Activated naive CD8-positive, alpha-beta T cell treated with anti-CD3 and anti-CD28 coated beads for 36 hours (primary cell): ENCODE results near the gene SLC26A2. TPM values are rescaled to one million over a fixed set of nuclear protein-coding genes. Genes with fewer than 3 reads are reported as not detected.

ENCODE experiments used
- DNase-seq: peaks from one replicate; pipeline ENCODE4 v3.0.0; 2021
- H3K27ac Mint-ChIP-seq: one replicate; pipeline ENCODE4 v1.8.0; 2022; ENCODE audit warnings: mild to moderate bottlenecking, moderate library complexity, mixed read lengths
- H3K27me3 Mint-ChIP-seq: one replicate; pipeline ENCODE4 v1.8.0; 2022; ENCODE audit warnings: mild to moderate bottlenecking, mixed read lengths
- H3K36me3 Mint-ChIP-seq: one replicate; pipeline ENCODE4 v1.8.0; 2021; ENCODE audit warnings: mild to moderate bottlenecking, mixed read lengths
- H3K4me1 Mint-ChIP-seq: one replicate; pipeline ENCODE4 v1.8.0; 2021; ENCODE audit warnings: mixed read lengths
- H3K4me3 Mint-ChIP-seq: one replicate; pipeline ENCODE4 v1.8.0; 2022; ENCODE audit warnings: mild to moderate bottlenecking, moderate library complexity, mixed read lengths
- H3K9me3 Mint-ChIP-seq: one replicate; pipeline ENCODE4 v1.8.0; 2022; ENCODE audit warnings: mixed read lengths
- total RNA-seq, 2 experiments: library from RNA; stranded (reverse); gene quantifications; one replicate each; pipeline ENCODE4 v1.2.3, GENCODE V29; 2021

SLC26A2 gene
- total RNA-seq, 2 experiments from 2014 or later, result 6.6 TPM

DNA sequence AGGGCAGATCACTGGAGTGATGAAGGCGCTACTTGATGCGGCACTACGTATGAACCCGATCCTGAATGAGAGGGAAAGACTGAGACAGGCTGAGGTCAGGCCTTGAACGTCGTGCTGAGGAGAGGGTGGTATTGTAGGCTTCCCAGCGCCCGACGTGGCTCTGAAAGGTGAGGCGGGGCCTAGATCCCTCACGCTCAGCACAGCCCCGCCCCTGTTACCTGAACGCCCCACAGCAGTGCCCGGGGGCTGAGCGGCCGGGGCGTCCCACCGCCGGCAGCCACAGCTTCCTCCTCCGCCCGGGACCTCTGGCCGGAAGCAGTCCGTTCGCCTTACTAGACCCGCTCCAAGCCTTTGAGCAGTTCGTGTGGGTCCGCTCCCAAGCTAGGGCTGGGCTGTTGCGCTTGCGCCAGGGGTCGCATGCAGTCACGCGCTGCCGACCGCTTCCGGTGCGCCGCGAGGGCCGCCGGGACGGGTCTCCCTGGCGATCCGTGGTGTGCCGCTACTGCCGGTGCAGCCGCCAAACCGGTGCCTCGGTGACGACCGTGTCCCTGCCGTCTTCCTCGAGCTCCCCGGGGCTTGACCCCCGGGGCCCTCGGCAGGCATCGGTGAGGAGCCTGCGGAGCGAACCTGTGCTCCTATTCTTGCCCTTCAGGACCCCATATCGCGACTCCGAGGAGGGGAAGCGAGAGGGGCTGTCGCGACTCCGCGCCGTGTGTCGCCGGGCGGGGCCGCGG is 39.9 kb downstream of the SLC26A2 start, which contains the start of the genes HMGXB3 and TIGD6:
Gene HMGXB3, plus strand, starts transcription at position 484 of the 734 bp plus-strand sequence. CDS start 4,114 bp downstream, outside the sequence.
Gene TIGD6, minus strand, starts transcription at position 399 of the 734 bp plus-strand sequence. CDS start 4,306 bp downstream, outside the sequence.
- peaks cover 22% of the 10 kb centered on the region for H3K36me3 Mint-ChIP-seq
- DNase-seq, result peak; percentile 94
- H3K27ac Mint-ChIP-seq, result peak within 1 kb of the TSS; percentile 96
- H3K4me1 Mint-ChIP-seq, result peaks cover 34% of the 10 kb centered on the region
- peak within 1 kb of the TSS; percentile 83 for H3K4me3 Mint-ChIP-seq
- H3K27me3 Mint-ChIP-seq, result no peaks in the 10 kb centered on the region
- H3K9me3 Mint-ChIP-seq, result no peaks in the 10 kb centered on the region

DNA sequence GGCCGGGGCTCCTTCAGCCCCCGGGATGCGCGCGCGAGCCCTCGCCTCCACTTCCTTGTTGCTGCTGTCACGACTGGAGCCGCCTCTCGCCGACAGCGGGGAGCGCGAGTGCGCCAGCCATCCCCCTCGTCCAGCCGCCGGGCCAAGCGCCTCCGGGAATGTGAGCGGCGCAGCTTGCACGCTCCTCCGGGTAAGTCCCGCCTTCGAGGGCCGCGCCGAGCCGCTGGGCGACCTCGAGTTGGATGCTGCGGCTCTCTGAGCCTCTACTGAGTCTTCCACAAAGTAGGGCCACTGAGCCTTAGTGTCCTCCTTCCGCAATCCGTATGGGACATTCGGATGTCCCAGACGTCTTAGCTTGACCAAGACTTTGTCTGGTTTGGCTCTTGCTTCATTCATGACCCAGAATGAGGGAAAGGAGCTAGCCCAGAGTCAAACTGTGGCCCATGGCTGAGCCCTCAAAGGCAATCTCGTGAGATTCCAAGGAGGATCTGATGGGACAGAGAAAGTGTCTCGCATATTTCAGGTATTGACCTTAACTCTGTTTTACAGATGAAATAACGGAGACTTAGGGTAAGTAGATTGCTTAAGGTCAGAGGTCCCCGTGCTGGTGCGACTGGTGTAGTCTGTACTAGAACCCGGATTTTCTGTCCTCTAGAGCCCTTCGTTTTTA is 40.6 kb downstream of the SLC26A2 start:
- DNase-seq, result peak; percentile 43
- no peaks in the 10 kb centered on the region for H3K9me3 Mint-ChIP-seq
- peaks cover 35% of the 10 kb centered on the region for H3K4me1 Mint-ChIP-seq
- peak overlapping the region; percentile 88 for H3K27ac Mint-ChIP-seq
- H3K4me3 Mint-ChIP-seq, result peak overlapping the region; percentile 83
- H3K36me3 Mint-ChIP-seq, result peaks cover 17% of the 10 kb centered on the region
- H3K27me3 Mint-ChIP-seq, result no peaks in the 10 kb centered on the region

DNA sequence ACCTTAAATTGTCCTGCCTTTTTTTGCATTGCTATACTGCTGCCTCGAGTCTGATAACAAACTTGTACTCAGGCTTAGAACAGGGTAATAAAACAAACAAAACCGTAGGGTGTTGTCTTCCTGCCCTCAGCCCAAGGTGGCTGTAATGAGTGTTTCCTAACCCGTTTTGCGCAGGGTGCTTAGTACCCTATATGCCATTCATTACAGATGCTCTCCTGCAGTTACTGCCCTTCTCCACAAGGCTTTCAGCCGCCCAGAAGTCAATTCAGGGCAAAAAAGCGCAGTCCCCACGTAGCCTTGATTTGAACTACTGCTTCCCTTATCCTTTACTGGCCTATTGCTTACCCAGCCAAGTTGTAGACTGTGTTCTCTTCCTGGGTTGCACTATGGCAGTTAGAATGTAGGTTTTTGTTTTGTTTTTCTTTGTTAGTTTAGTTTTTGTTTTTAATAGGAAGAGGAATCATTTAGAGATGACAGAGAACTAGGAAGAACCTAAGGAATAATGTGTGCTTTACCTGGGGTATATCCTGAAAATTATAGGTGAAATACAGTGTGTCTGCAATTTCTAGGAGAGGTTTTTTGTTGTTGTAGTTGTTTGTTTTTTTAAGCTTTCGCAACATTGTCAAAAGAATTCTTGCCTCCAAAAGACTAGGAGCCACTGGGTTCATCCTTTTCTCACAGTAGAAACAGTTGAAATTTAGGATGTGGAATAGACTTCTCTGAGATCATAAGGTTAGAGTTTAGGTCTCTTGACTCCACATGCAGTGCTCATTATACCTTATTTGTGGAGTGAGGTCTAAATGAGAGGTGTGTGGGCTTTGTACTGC is 41.3 kb downstream of the SLC26A2 start:
- H3K4me3 Mint-ChIP-seq, result peak overlapping the region; percentile 83
- H3K27ac Mint-ChIP-seq, result peak overlapping the region; percentile 88
- peak; percentile 61 for DNase-seq
- H3K36me3 Mint-ChIP-seq, result peaks cover 15% of the 10 kb centered on the region
- no peaks in the 10 kb centered on the region for H3K27me3 Mint-ChIP-seq
- peaks cover 37% of the 10 kb centered on the region for H3K4me1 Mint-ChIP-seq
- H3K9me3 Mint-ChIP-seq, result no peaks in the 10 kb centered on the region

DNA sequence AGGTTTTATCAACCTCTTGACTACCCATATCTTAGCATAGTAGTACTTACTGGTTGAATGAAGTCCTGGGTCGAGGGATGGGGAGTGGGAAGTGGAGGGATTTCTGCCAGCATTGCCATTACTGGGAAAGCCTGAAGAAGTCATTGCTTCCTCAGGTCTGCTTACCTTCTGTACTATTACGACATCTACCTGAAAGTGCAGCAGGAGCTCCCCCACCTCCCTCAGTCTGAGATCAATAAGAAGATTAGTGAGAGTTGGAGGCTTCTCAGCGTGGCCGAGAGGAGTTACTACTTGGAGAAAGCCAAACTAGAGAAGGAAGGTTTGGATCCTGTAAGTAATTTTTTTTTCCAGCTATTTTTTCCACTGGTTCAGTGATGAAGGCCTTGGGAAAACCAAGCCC is 45.8 kb downstream of the SLC26A2 start:
- Mint-ChIP-seq H3K27me3 (no peaks in the 10 kb centered on the region), H3K27ac (no peak overlapping the region), H3K4me1 (peaks cover 34% of the 10 kb centered on the region), H3K36me3 (peaks cover 23% of the 10 kb centered on the region), H3K4me3 (no peak overlapping the region), H3K9me3 (no peaks in the 10 kb centered on the region)
- no peak for DNase-seq

DNA sequence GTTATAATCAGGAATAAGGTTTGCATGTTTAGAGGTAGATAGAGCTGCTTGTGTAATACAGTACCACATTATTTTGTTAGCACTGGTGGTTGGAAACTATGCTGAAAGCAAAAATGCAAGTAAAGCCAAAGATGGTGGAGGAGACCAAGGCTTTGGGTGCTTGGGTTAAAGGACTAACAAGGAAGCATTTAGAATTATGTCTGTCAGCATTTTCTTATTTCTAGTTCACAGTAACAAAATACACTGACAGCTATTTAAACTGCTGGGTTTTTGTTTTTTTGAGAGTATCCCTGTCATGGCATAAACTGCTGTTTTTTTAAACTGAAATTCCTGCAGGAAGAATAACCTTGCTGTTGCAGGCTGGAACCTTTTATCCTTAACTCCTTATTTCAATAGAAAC is 46.5 kb downstream of the SLC26A2 start:
- Mint-ChIP-seq H3K36me3 (peaks cover 22% of the 10 kb centered on the region), H3K27me3 (no peaks in the 10 kb centered on the region), H3K9me3 (no peaks in the 10 kb centered on the region), H3K4me1 (peaks cover 31% of the 10 kb centered on the region), H3K4me3 (no peak overlapping the region), H3K27ac (no peak overlapping the region)
- no peak for DNase-seq

DNA sequence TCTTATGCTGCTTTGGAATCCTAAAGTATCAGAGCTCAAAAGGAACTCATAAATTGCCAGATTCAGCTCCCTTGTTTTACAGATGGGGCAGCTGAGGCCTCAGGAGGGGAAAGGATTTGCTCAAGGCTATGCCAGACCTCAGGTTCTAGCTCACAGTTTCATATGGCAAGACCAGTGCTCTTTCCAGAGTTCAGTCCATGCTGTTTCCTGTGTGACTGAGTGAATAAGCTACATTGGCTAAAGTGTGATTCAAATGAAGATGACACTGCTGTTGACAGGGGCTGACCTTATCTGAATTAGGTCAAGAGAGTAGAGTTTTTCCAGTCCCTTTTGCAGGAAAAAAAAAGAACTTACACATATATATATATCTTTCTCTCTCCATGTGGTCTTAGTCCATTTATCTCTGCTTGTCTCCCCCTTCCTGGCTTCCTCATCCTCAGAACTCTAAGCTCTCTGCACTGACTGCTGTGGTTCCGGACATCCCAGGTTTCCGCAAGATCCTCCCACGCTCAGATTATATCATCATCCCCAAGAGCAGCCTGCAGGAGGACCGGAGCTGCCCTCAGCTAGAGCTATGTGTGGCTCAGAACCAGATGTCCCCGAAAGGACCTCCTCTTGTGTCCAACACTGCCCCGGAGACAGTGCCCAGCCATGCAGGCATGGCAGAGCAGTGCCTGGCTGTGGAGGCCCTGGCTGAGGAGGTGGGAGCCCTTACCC is 49.3 kb downstream of the SLC26A2 start:
- H3K9me3 Mint-ChIP-seq, result no peaks in the 10 kb centered on the region
- peaks cover 38% of the 10 kb centered on the region for H3K36me3 Mint-ChIP-seq
- H3K4me1 Mint-ChIP-seq, result peaks cover 19% of the 10 kb centered on the region
- no peak overlapping the region for H3K4me3 Mint-ChIP-seq
- no peak for DNase-seq
- H3K27me3 Mint-ChIP-seq, result no peaks in the 10 kb centered on the region
- no peak overlapping the region for H3K27ac Mint-ChIP-seq

DNA sequence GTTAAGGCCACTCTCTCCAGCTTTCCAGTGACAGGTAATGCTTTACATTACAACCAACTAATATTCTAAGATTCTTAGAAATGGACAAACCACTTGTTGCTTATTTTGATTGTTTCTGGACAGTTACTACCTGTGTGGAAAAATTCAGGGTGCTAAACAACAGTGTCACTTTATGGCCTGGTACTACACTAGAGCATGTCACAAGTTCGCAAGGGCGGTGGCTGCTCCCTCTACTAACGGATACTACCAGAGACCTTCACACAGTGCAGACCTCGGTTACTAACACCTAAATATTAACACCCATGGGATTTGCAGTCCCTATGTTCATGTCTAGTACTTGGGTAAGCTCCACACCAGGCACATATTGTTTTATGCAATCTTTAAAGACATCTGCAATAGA is 53.4 kb downstream of the SLC26A2 start:
- H3K4me1 Mint-ChIP-seq, result peaks cover 8% of the 10 kb centered on the region
- no peak overlapping the region for H3K4me3 Mint-ChIP-seq
- peaks cover 2% of the 10 kb centered on the region for H3K9me3 Mint-ChIP-seq
- H3K36me3 Mint-ChIP-seq, result peaks cover 57% of the 10 kb centered on the region
- DNase-seq, result no peak
- H3K27me3 Mint-ChIP-seq, result no peaks in the 10 kb centered on the region
- H3K27ac Mint-ChIP-seq, result no peak overlapping the region

DNA sequence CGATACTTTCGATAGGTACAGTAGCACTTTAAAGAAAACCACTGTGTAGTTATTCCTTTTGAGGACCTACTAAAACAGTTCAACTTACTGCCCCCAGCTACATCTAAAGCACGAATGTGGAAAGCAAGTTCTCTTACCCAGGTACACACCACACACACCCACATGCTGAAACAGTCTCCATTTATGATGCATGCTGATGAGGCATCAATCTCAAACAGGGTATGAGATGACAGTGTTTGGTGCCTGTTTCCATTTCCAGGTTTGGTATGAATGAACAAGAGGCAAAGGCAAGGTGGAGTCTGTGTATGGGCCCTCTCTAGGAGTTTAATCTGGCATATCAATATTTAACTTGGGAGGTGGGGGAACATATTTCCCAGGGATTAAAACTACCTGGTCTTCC is 53.9 kb downstream of the SLC26A2 start:
- peaks cover 59% of the 10 kb centered on the region for H3K36me3 Mint-ChIP-seq
- H3K4me1 Mint-ChIP-seq, result peaks cover 8% of the 10 kb centered on the region
- H3K4me3 Mint-ChIP-seq, result no peak overlapping the region
- no peaks in the 10 kb centered on the region for H3K27me3 Mint-ChIP-seq
- no peak for DNase-seq
- H3K9me3 Mint-ChIP-seq, result peaks cover 2% of the 10 kb centered on the region
- H3K27ac Mint-ChIP-seq, result no peak overlapping the region

DNA sequence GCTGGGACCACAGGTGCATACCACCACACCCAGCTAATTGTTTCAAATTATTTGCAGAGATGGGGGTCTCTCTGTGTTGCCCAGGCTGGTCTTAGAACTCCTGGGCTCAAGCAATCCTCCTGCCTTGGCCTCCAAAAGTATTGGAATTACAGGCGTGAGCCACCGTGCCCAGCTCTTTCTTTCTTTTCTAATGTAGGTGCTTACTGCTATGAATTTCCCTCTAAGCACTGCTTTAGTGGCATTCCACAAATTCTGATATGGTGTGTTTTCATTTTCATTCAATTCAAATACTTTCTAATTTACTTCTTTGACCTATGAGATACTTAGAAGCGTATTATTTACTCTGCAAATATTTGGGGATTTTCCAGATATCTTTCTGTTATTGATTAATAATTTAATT is 54.9 kb downstream of the SLC26A2 start:
- no peak for DNase-seq
- no peak overlapping the region for H3K27ac Mint-ChIP-seq
- H3K36me3 Mint-ChIP-seq, result peaks cover 61% of the 10 kb centered on the region
- no peak overlapping the region for H3K4me3 Mint-ChIP-seq
- H3K4me1 Mint-ChIP-seq, result peaks cover 13% of the 10 kb centered on the region
- no peaks in the 10 kb centered on the region for H3K27me3 Mint-ChIP-seq
- peaks cover 2% of the 10 kb centered on the region for H3K9me3 Mint-ChIP-seq

DNA sequence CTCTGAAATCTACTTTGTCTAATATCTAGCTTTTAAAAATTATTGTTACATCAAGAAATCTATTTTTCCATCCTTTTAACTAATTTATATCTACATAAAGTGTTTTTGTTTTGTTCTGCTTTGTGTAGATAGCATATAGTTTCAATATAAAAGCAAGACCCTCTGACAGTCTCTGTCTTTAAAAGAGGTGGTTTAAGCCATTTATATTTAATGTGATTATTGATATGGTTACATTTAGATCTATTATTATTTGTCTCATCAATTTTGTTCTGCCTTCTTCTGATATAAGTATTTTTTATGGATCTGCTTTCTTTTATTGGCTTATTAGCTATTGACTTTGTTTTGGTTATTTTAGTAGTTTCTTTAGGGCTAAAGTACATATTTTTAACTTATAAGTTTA is 56.0 kb downstream of the SLC26A2 start:
- peaks cover 2% of the 10 kb centered on the region for H3K9me3 Mint-ChIP-seq
- H3K36me3 Mint-ChIP-seq, result peaks cover 71% of the 10 kb centered on the region
- H3K27me3 Mint-ChIP-seq, result no peaks in the 10 kb centered on the region

DNA sequence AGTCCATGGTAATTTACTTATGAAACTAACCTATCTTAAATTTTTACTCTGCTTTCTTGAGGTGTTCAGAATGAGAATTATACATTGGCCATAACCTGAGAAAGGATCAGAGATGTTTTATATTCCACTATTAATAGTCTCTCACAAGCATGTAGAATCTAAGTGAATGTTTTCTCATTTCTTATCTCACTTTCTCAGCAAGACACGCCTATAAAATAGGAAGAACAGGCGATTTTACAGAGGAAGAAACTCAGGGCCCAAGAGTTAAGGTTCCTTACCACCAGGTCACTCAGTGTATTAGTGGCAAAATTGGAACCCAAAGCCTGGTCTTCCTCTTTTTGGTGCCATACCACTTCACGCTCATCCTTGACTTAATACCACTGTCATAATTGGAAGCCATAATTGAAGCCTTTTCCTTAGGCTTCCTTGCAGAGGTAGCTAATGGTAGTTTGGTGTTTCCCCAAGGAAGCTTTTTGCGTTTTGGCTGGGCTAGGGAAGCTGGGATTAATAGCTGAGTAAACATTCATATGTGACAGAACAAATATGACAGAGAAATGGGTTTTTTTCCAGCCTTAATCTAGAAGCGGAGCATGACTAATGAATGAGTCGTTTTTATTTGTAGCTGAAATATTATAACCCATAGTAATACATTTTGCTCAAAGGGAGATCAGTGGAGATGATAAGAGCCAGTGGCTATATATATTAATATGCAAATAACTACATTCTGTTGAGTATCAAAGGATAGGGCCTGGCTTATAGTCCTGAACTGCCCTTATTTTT is 56.9 kb downstream of the SLC26A2 start:
- Mint-ChIP-seq H3K9me3 (peaks cover 2% of the 10 kb centered on the region), H3K27me3 (no peaks in the 10 kb centered on the region), H3K27ac (no peak overlapping the region)

More for the DNA sequence above, 56.0 kb downstream of the SLC26A2 start:
- Mint-ChIP-seq H3K4me1 (peaks cover 15% of the 10 kb centered on the region), H3K4me3 (no peak overlapping the region), H3K27ac (no peak overlapping the region)
- no peak for DNase-seq

DNA sequence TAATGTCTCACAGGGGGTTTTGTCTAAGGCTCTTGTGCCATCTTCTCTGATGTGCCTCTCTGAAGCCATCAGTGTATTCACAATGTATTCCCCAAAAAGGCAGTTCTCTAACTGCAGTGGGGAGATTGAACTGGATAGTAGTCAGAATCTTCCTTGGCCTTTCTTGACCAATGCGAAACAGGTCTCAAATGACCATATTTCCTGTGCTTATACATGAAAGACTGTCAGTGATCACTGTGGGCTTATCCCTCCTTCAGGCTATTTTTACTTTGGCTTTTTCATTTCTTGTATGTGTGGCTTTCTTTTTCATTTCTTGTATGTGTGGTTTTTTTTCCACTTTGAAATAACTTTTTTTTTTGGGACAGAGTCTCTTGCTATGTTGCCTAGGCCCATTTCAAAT is 59.7 kb downstream of the SLC26A2 start:
- no peak for DNase-seq
- H3K4me1 Mint-ChIP-seq, result peaks cover 16% of the 10 kb centered on the region
- H3K27ac Mint-ChIP-seq, result peak overlapping the region; percentile 77
- peaks cover 2% of the 10 kb centered on the region for H3K9me3 Mint-ChIP-seq
- H3K36me3 Mint-ChIP-seq, result peaks cover 50% of the 10 kb centered on the region
- H3K4me3 Mint-ChIP-seq, result no peak overlapping the region
- H3K27me3 Mint-ChIP-seq, result no peaks in the 10 kb centered on the region

More for the DNA sequence above, 56.9 kb downstream of the SLC26A2 start:
- Mint-ChIP-seq H3K4me3 (no peak overlapping the region), H3K4me1 (peaks cover 18% of the 10 kb centered on the region), H3K36me3 (peaks cover 71% of the 10 kb centered on the region)
- DNase-seq, result no peak

DNA sequence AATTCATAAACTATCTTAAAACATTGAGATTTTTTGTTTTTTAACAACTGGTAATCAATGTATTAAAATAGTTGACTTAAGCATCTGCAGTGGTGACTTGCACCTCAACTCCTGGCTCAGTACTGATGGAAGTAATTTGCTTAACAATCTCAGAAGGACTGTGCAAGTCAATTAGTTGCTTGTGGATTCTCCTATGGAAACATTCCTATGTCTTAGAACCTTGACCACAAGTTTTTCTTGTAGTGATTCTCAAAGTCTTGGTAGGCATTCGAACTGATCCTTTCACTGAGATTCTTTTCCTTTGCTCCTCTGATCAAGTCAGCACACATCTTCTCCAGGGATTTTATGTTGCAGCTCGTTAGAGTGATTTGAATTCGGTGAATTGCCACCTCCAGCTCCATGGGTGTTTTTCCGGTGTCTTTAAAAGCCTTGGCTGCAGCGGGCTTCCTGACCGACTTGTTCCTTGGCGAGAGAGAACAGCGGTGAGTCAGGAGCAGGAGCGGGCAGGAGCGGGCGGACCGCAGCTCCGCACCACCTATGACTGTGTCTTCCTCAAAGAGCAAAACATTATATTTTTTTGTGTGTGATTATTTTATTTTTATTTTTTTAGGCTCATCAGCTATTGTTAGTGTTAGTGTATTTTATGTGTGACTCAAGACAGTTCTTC is 61.1 kb downstream of the SLC26A2 start:
- Mint-ChIP-seq H3K27ac (no peak overlapping the region), H3K36me3 (peaks cover 43% of the 10 kb centered on the region)

More for the DNA sequence above, 61.1 kb downstream of the SLC26A2 start:
- Mint-ChIP-seq H3K27me3 (no peaks in the 10 kb centered on the region), H3K9me3 (peaks cover under 1% of the 10 kb centered on the region), H3K4me3 (no peak overlapping the region), H3K4me1 (peaks cover 16% of the 10 kb centered on the region)
- DNase-seq, result no peak
